ENCODE results near the gene AGAP2.

Gene AGAP2

DNA sequence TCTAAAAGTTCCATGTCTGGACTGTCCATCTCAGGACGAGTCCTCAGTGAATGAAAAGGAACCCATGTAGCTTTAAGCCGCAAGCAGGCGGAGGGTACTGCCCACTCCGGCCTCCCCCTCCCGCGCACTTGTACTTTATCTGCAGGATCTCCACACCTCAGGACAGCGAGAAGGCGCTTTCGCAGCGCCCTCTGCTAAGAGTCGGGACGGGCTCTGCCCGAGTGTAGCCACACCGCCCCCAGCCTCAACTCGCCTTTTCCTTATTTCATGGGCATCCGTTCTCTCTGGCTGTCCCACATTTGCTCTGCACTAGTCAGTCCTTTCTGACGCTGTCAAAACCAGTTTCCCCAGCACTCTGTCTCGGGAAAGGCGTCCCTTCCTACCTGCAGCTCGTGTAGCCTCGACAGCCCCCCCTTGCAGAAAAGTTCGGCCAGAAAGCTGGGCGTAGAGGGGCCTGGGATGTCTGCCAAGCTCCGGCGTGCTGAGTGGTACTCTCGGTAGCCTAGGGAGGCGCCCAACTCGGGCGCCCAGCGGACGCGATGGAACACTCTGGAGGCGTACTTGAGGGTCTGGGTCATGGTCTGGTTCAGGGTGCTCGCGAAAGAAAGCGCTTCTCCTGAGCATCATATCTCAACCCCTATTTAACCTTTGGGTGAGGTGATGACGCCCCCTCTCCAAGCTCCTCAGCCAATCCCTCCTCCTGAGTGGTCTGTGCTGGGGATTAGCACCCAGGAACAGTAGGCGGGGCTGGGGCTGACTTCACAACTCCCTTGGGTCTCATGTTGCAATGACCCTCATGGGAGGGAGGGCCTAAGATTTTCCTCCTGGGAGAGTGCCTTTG is 28.1 kb upstream of the AGAP2 start, which contains the start of gene CYP27B1:
TSS of gene CYP27B1 (minus strand) at position 615 of the 841 bp plus-strand sequence. CDS start at position 578, 37 bp downstream.
- no peak for DNase-seq

- DNase-seq = no peak
Observed at GRCh38 chr12:57765698-57766463, 27.3 kb upstream of the AGAP2 start.

DNA sequence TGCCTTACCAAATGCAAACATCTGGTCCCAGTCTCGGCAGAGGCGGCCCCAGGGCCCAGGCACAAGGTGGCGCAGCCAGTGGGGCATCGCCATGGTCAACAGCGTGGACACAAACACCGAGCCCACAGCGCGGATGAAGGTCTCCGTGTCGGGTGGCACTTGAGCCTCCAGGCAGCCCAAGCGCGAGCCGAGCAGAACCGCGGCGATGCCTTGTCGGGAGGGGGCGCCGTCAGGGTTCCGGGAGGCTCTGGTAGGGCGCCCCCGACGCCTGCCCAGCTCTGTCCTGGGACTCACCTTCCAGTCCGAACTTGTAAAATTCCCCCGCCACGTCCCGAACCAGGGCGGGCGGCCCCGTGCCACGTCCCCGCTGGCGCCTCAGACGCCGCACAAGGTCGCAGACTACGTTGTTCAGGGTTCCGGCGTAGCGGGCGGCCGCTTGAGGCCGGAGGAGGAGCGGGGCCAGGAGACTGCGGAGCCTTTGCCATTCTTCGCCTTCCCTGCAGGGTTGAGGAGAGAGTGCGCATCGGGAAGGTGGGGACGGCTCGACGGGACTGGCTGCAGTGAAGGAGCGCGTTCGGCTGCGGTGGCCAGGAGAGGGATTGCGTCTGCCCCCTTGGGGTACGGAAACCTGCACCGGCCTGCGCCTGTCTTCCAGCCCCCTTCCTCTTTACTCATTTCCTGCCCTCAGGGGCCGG is 26.6 kb upstream of the AGAP2 start:
- no peak for DNase-seq

DNA sequence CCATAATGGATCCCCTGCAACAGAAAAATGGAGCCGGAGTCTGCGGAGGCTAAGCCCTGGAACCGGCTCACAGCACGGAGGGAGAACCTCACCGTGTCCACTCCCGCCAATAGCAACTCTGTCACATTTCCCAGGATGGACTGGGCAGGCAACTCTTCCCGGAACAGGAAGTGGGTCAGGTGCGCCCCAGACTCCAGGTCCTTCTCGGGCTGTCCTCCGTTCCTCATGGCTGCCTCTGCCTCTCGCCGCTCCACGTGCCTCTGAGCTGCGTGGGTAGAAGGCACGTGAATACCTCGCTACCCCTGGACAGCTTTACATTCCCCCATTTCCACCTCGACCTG is 26.1 kb upstream of the AGAP2 start:
- DNase-seq = no peak

DNA sequence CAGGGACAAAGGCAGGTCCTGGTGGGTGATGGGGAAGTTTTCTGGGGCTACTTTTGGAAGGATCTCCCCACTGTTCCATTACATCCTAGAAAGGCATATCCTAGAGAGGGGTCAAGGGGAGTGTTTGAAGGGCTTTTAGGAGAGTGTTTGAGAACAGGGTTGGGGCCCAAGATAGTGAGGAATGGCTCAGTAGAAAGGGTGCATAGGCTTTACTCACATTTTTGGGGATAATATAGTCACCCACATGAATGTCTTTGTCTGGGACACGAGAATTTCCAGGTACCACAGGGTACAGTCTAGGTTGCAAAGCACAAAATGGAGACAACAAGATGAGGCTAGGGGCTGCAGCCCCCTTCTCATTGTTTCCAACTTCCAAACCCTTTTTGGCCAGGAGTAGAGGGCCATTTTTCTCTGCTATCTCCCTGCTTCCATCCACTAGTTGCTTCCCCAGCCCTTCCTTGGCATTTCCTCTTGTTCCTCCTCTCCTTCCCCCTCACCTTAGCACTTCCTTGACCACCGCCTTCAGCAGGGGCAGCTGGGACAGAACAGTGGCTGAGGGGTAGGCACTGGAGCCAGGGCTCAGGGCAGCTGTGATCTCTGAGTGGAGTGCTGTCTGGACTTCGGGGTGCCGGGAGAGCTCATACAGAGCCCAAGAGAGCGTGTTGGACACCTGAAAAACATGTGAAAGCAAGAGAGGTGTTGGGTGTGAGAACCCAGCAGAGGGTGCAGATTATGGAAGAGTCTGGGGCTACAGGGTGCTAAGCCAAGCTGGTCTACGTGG is 25.5 kb upstream of the AGAP2 start:
- DNase-seq = no peak

DNA sequence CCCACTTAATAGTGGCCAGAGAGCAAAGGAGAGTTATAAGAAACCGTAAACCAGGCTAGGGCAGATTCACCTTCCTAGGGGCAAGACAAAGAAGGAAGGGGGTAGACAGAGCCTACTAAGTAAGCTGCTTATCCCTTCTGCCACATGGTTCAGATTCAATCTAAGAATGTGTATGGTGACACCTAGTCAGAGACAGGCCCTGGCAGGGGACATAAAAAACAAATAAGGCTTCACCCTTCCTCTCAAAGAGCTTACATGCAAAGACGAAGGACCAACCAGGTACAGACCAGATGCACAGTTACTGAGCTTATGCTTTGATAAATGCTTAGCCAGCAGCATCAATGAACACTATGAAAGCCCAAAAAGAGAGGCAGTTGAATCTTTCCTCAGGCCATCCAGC is 23.9 kb upstream of the AGAP2 start:
- no peak for DNase-seq

GRCh38 chr12:57761391-57761998 is 23.0 kb upstream of the AGAP2 start:
- no peak for DNase-seq

DNA sequence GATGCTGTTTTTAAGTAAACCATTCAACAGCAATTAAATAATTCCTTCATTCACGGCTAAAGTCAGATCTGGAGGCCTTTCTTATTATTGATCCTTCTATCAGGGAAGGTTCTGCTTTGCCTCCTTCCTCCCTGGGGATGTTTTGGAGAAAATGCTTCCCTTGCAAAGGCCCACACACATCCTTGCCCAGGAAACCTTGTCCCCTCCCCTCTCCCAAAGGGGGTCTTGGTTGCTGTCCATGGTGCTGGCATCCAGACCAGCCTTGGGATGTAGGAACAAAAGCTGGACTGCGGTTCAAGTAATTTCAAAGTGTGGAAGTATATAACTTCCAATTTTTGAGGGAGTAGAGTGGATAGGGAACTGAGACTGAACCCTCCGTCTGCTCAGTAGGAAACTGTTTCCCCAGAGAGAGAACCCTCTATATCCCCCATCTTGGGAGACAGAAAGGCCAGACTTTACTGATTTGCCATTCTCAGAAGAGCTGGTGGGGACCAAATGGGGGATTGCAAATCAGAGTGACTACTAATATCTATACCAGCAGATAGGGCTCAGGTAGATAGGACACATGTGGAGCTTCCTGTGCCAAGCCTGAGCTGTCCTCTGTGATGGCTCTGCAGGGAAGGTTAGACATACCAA is 21.9 kb upstream of the AGAP2 start:
- no peak for DNase-seq

GRCh38 chr12:57759360-57759980 is 20.9 kb upstream of the AGAP2 start:
- no peak for DNase-seq

DNA sequence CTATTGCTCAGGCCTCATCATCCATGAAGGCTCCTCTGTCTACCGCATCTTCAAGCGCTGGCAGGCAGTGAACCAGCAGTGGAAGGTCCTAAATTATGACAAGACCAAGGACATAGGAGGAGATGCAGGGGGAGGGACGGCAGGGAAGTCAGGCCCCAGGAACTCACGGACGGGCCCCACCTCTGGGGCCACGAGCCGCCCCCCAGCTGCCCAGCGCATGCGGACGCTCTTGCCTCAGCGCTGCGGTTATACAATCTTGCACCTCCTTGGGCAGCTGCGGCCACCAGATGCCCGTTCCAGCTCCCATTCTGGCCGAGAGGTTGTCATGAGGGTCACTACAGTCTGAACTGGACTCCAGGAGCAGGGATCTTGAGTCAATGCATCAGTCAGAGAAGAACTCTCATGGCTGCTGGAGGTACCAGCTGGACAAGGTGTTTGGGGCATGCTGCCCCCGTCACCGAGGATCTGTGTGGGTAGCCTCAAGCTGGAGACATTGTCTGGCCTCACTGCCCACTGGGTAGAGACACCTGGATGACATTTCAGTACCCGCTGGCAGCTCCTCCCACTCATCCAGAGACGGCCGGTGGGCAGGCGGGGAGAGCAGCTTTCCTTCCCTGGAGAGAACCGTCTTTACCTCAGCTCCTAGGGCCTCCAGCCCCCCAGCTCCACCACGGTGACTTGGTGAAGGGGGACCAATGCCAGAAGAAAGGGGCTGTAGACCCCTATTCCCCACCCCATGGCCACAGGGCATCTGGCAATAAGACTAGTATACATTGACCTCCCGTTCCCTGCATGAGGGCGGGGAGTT is 20.2 kb upstream of the AGAP2 start:
- DNase-seq = no peak

DNA sequence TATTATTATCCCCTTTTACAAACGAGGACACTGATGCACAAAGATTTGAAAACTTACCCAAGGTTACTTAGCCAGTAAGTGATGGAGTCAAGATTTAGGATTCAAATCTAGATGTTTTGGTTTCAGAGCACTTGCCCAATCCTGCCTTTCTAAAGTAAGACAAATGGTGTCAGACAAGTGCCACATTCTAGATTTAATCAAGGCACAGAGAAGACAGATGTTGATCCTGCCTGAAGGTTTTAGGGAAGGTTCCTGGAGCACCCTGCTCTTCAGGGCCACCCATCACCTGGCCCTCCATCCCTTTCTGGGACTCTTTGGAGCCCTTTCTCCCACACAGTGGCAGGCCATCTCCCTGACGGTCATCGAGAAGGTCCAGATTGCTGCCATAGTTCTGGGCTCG is 19.2 kb upstream of the AGAP2 start:
- DNase-seq = no peak

DNA sequence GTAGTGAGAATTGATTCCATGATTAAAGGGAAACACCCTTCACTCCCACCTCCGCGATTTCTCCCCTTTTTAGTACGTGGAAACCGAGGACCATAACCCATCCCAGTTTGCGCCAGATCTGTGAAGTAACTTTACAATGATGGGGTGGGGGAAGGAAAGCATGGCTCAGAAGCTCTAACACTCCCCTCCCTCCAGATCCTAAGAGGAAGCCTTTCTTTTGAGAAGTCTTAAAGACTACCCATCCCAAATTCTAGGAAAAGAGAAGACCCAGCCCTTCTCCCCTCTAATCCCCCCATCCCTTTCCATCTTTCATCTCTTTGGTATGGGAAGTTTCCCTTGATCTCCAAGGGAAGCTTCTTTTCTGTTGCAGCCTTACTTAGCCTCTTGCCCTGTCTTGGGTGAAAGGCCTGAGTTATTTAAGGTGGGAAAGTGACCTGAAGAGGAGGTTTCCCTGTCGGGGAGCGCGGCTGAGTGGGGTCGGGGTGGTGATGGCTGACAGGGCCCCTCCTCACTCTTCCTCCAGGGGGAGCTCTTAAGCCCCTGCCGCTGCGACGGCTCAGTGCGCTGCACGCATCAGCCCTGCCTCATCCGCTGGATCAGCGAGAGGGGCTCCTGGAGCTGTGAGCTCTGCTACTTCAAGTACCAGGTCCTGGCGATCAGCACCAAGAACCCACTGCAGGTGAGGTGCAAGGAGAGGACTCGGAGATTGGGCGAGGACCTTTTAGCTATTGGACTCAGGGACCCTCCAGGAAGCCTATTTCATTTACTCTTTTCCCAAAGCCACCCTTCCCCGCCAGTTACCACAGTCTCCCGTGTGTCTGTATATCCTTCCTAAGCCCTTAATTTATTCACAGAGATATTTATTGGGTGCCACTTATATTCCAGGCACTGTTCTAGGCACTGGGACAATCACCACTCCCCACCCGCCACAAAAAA is 18.1 kb upstream of the AGAP2 start:
- no peak for DNase-seq

- no peak for DNase-seq
Observed at GRCh38 chr12:57755454-57756372, 17.2 kb upstream of the AGAP2 start.

GRCh38 chr12:57755194-57755453 is 16.6 kb upstream of the AGAP2 start:
- no peak for DNase-seq

GRCh38 chr12:57754411-57755193 is 16.1 kb upstream of the AGAP2 start, which contains the start of gene MARCHF9:
TSS of gene MARCHF9 (plus strand) at chr12:57755103. CDS start at chr12:57755529, 426 bp downstream.
- no peak for DNase-seq

- DNase-seq = no peak
Observed at GRCh38 chr12:57753756-57754337, 15.3 kb upstream of the AGAP2 start.

DNA sequence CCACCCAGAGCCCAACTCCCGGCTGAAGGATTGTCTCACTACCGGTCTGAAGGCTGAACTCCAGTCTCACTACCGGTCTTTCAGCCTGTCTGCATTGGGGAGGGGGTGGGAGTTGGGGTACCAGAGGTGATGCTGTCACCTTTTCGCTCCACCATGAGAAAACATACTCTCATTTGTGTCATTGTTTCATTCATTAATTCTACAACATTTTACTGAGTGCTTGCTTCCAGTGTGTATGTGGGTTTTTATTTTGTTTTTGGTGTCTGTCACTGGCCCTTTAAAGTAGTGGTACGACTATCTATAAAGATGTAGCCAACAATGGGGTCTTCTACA is 14.1 kb upstream of the AGAP2 start:
- DNase-seq = no peak

Data from GF-D8 (cell line).